HepG2 (cell line): Measurements from ENCODE around the gene JCAD. TPM values are rescaled to one million over a fixed set of nuclear protein-coding genes. Genes with fewer than 3 reads are reported as not detected.

Experiments
- ATAC-seq: fragments of 200-7000 bp; cut with Tn5 transposase; 3 replicates; pipeline ENCODE4 v1.9.1; 2020; ENCODE audit warnings: mild to moderate bottlenecking, moderate library complexity
- BruUV-seq: library from RNA; stranded (reverse); fragments of 400-500 nt; replicated peaks from 2 replicates; lab custom pipeline; 2021; lab: Mats Ljungman, UMichigan
- CTCF ChIA-PET: fragments of 300-600 bp; formaldehyde crosslinking; extraction: SDS; loops from one replicate; lab custom pipeline; 2021; ENCODE audit warnings: low total read pairs, inconsistent platforms, low intra/inter-chr PET ratio; lab: Yijun Ruan, JAX
- POLR2A ChIA-PET: fragments of 350-600 bp; sonication (Branson Sonifier 250); formaldehyde crosslinking; loops from one replicate; lab custom pipeline; 2020; ENCODE audit warnings: antibody characterized with exemption, inconsistent platforms; lab: Yijun Ruan, JAX
- DNase-seq: peaks from one replicate; pipeline ENCODE4 v3.0.0-alpha.2; 2015; ENCODE audit warnings: low spot score
- FAIRE-seq: peaks from 3 replicates; lab custom pipeline; 2011; peaks lifted over from hg19 to GRCh38; lab: Jason Lieb, UNC
- H2AFZ ChIP-seq: one replicate; pipeline ENCODE4 v1.6.1; 2011; ENCODE audit warnings: low read length, inconsistent platforms
- H3K27ac ChIP-seq: fragments of 300-600 bp; 3 replicates; pipeline ENCODE4 v1.8.0; 2011; ENCODE audit warnings: mixed run types, mild to moderate bottlenecking, mixed read lengths, low read length, inconsistent platforms; ENCODE audit not compliant: insufficient read depth; ENCODE audit errors: extremely low read length
- H3K27me3 ChIP-seq, 2 experiments: fragments of 200-600 bp in 1 of 2; 2 replicates in 1 of 2; 3 replicates in 1 of 2; pipeline versions ENCODE4 v1.6.0 to v1.8.0; 2011; ENCODE audit warnings: low read length in 2 of 2, mild to moderate bottlenecking in 2 of 2, moderate library complexity in 2 of 2, inconsistent platforms in 1 of 2; ENCODE audit not compliant: insufficient read depth in 2 of 2, control insufficient read depth in 1 of 2
- H3K36me3 ChIP-seq, 2 experiments: fragments of 200-600 bp in 1 of 2; replicated peaks in 1 of 2; 2 replicates in 1 of 2; 3 replicates in 1 of 2; pipeline versions ENCODE4 v1.5.1 to v1.8.0; 2011; ENCODE audit warnings: low read length in 2 of 2, inconsistent platforms in 1 of 2; ENCODE audit not compliant: insufficient read depth in 2 of 2, control insufficient read depth in 1 of 2
- H3K4me1 ChIP-seq: 2 replicates; pipeline ENCODE4 v1.5.1; 2012; ENCODE audit warnings: low read length, inconsistent platforms; ENCODE audit not compliant: insufficient read depth
- H3K4me2 ChIP-seq: 2 replicates; pipeline ENCODE4 v1.6.0; 2011; ENCODE audit warnings: low read depth, low read length, inconsistent platforms
- H3K4me3 ChIP-seq, 3 experiments: fragments of 200-600 bp in 1 of 3; sonication (generic), shearing (Covaris generic) in 1 of 3; replicated peaks in 1 of 3; 2 replicates each; pipeline ENCODE4 v1.5.1; 2011 to 2016; ENCODE audit warnings: low read length in 3 of 3, inconsistent platforms in 2 of 3, low read depth in 2 of 3, mild to moderate bottlenecking in 2 of 3, control low read depth in 1 of 3, mixed read lengths in 1 of 3; ENCODE audit not compliant: insufficient read depth in 1 of 3
- H3K79me2 ChIP-seq: one replicate; pipeline ENCODE4 v1.6.1; 2011; ENCODE audit warnings: low read length, inconsistent platforms; ENCODE audit not compliant: insufficient read depth
- H3K9ac ChIP-seq: 2 replicates; pipeline ENCODE4 v1.6.0; 2011; ENCODE audit warnings: mild to moderate bottlenecking, low read depth, low read length, inconsistent platforms; ENCODE audit not compliant: insufficient read depth
- H3K9me3 ChIP-seq: 2 replicates; pipeline ENCODE4 v1.5.1; 2012; ENCODE audit warnings: mild to moderate bottlenecking, low read length
- H4K20me1 ChIP-seq: 2 replicates; pipeline ENCODE4 v1.6.0; 2011; ENCODE audit warnings: inconsistent platforms, mild to moderate bottlenecking, low read length, moderate library complexity; ENCODE audit not compliant: insufficient read depth
- AKNA ChIP-seq: sonication (generic); formaldehyde crosslinking; IDR thresholded peaks from 2 replicates; pipeline ENCODE4 v1.4.0; 2020; ENCODE audit warnings: missing genetic modification reagents, borderline replicate concordance
- CCAR2 ChIP-seq: fragments of 200-400 bp; formaldehyde crosslinking; optimal IDR thresholded peaks from 2 replicates; pipeline ENCODE3; 2018; ENCODE audit warnings: low read depth, mild to moderate bottlenecking, low read length, moderate library complexity
- IKZF1 ChIP-seq: fragments of 450-650 bp; IDR thresholded peaks from 2 replicates; pipeline ENCODE4 v1.7.1; 2016
- MEIS2 ChIP-seq: sonication (generic); formaldehyde crosslinking; IDR thresholded peaks from 2 replicates; pipeline ENCODE4 v1.9.0; 2021; ENCODE audit warnings: mild to moderate bottlenecking, missing genetic modification reagents
- MYC ChIP-seq: sonication (generic); formaldehyde crosslinking; IDR thresholded peaks from 2 replicates; pipeline ENCODE4 v1.9.0; 2021; ENCODE audit warnings: missing genetic modification reagents, borderline replicate concordance
- NFAT5 ChIP-seq: sonication (generic); formaldehyde crosslinking; IDR thresholded peaks from 2 replicates; pipeline ENCODE4 v1.4.0; 2020; ENCODE audit warnings: missing genetic modification reagents
- TFAP4 ChIP-seq: sonication (generic); IDR thresholded peaks from 2 replicates; pipeline ENCODE4 v1.6.1; 2016; ENCODE audit warnings: low read depth, borderline replicate concordance
- ZNF468 ChIP-seq: sonication (generic); formaldehyde crosslinking; IDR thresholded peaks from 2 replicates; pipeline ENCODE4 v1.8.0; 2022; ENCODE audit warnings: mild to moderate bottlenecking, moderate library complexity, missing genetic modification reagents
- ZNF550 ChIP-seq: sonication (generic); formaldehyde crosslinking; IDR thresholded peaks from 2 replicates; pipeline ENCODE4 v1.4.0; 2020; ENCODE audit warnings: mild to moderate bottlenecking, missing genetic modification reagents, borderline replicate concordance
- ZSCAN21 ChIP-seq: sonication (generic); formaldehyde crosslinking; IDR thresholded peaks from 2 replicates; pipeline ENCODE4 v1.8.0; 2022; ENCODE audit warnings: mild to moderate bottlenecking, missing genetic modification reagents, moderate library complexity, borderline replicate concordance
- WGBS: methylation state at CpG from one replicate; pipeline ENCODE4 v1.1.6; 2017; ENCODE audit warnings: low lambda C conversion rate; 5-methylcytosine and 5-hydroxymethylcytosine counted together
- in situ Hi-C: cut with HindIII; loops from 2 replicates; pipeline ENCODE4 v1.10.0; 2017; ENCODE audit warnings: low pct_unique_long_range_greater_than_20kb; ENCODE audit not compliant: extremely low pct_ligation_motif_present
- intact Hi-C: fragments of 100-400 bp; cut with micrococcal nuclease; formaldehyde crosslinking; loops from one replicate; pipeline ENCODE4 v1.10.0; 2022; ENCODE audit not compliant: unreplicated experiment
- polyA plus RNA-seq, 8 experiments: library from polyadenylated mRNA; depleted of rRNA in 3 of 8; stranded (reverse) in 7 of 8; unstranded in 1 of 8; fragments of >200 nt; fragmentation: Illumina TruSeq in 4 of 8; extraction: Trizol in 4 of 8; gene quantifications; 2 replicates each; pipeline versions ENCODE4 v1.2.1 to v1.2.3, GENCODE V29; 2011 to 2016; ENCODE audit warnings: low read depth in 4 of 8, missing spikeins in 1 of 8, mixed read lengths in 1 of 8; ENCODE audit not compliant: insufficient read depth in 1 of 8
- total RNA-seq, 5 experiments: library from RNA; depleted of rRNA; stranded (reverse); fragments of >200 nt; fragmentation: Illumina TruSeq; extraction: Trizol; gene quantifications; 2 replicates each; pipeline ENCODE4 v1.2.3, GENCODE V29; 2016; ENCODE audit warnings: low read depth in 1 of 5
- TF ChIP-seq, protein P1 (sequence below): sonication (generic); formaldehyde crosslinking; IDR thresholded peaks from 2 replicates; pipeline ENCODE4 v1.8.1; 2022; ENCODE audit warnings: low read depth, mild to moderate bottlenecking, missing genetic modification reagents

The JCAD gene
- total and polyA plus RNA-seq, 2 of the 13 experiments (the other 11 are each of a cell fraction or from before 2014, with no cell fraction given): 0.04 to 0.08 TPM

- Histone ChIP-seq H3K4me2 (no peak overlapping the region), H3K36me3 (no peaks in the 10 kb centered on the region), H3K79me2 (no peaks in the 10 kb centered on the region), H3K9ac (no peak overlapping the region), H3K4me1 (peaks cover 8% of the 10 kb centered on the region; the same call in 1 of the 2 replicates), H2AFZ (no peak overlapping the region), H3K27ac (no peak overlapping the region), H3K4me3 (no peak overlapping the region), H3K9me3 (no peaks in the 10 kb centered on the region), H4K20me1 (no peaks in the 10 kb centered on the region), H3K27me3 (no peaks in the 10 kb centered on the region; a peak in 2 of 5 replicates)
- BruUV-seq: no TSS peak
- intact Hi-C loops: no loop called here
- 40% methylated on average over 7 of the region's 7 CpGs for WGBS
- in situ Hi-C loops: no loop called here
- ATAC-seq (no peak), FAIRE-seq (no peak), DNase-seq (no peak)
- ChIA-PET CTCF (no interaction called here), POLR2A (no interaction called here)
- no peak for TF ChIP-seq AKNA (CRISPR knock-in tag)
- TF ChIP-seq TFAP4: no peak
- no peak for TF ChIP-seq IKZF1
- TF ChIP-seq NFAT5 (CRISPR knock-in tag): no peak
- TF ChIP-seq ZNF550: no peak
- TF ChIP-seq, protein P1, sequence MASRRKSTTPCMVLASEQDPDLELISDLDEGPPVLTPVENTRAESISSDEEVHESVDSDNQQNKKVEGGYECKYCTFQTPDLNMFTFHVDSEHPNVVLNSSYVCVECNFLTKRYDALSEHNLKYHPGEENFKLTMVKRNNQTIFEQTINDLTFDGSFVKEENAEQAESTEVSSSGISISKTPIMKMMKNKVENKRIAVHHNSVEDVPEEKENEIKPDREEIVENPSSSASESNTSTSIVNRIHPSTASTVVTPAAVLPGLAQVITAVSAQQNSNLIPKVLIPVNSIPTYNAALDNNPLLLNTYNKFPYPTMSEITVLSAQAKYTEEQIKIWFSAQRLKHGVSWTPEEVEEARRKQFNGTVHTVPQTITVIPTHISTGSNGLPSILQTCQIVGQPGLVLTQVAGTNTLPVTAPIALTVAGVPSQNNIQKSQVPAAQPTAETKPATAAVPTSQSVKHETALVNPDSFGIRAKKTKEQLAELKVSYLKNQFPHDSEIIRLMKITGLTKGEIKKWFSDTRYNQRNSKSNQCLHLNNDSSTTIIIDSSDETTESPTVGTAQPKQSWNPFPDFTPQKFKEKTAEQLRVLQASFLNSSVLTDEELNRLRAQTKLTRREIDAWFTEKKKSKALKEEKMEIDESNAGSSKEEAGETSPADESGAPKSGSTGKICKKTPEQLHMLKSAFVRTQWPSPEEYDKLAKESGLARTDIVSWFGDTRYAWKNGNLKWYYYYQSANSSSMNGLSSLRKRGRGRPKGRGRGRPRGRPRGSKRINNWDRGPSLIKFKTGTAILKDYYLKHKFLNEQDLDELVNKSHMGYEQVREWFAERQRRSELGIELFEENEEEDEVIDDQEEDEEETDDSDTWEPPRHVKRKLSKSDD (CRISPR knock-in tag): no peak
- no peak for TF ChIP-seq MYC
- no peak for TF ChIP-seq MEIS2
- TF ChIP-seq CCAR2: no peak
- TF ChIP-seq ZSCAN21: no peak
- no peak for TF ChIP-seq ZNF468
Measured at GRCh38 chr10:30029872-30030256, 29.5 kb downstream of the JCAD start.
